K562 (cell line): Measurements from ENCODE around the gene MRPS35. TPM values are rescaled to one million over a fixed set of nuclear protein-coding genes. Genes with fewer than 3 reads are reported as not detected.

Experiments
- CBX5 ChIP-seq: IDR thresholded peaks from 2 replicates; pipeline ENCODE4 v1.6.1; 2014; ENCODE audit warnings: low read depth, borderline replicate concordance
- CC2D1A ChIP-seq: fragments of 450-650 bp; IDR thresholded peaks from 2 replicates; pipeline ENCODE4 v1.6.1; 2017; ENCODE audit warnings: mild to moderate bottlenecking
- REST ChIP-seq, 2 experiments: fragments of 450-650 bp; formaldehyde crosslinking in 1 of 2; IDR thresholded peaks; 2 replicates each; pipeline versions ENCODE4 v1.4.0 to v1.6.1; 2014 to 2020; ENCODE audit warnings: mild to moderate bottlenecking in 2 of 2, borderline replicate concordance in 1 of 2, low read depth in 1 of 2
- SMC3 ChIP-seq: conservative IDR thresholded peaks from 2 replicates; pipeline ENCODE4 v1.6.1; 2011; ENCODE audit warnings: low read depth, low read length, improper control_type of control experiment; ENCODE audit not compliant: insufficient read depth
- STAG1 ChIP-seq: sonication (generic); formaldehyde crosslinking; IDR thresholded peaks from 2 replicates; pipeline ENCODE4 v1.5.0; 2020; ENCODE audit warnings: missing genetic modification reagents, borderline replicate concordance
- polyA plus RNA-seq, 8 experiments: library from polyadenylated mRNA; depleted of rRNA in 4 of 8; stranded (reverse) in 5 of 8; unstranded in 3 of 8; fragments of >200 nt; fragmentation: Nextera tagmentation in 2 of 8; fragmentation: Illumina TruSeq in 1 of 8; extraction: Ambion mirVana in 2 of 8; extraction: Trizol in 1 of 8; gene quantifications; 2 replicates each; pipeline versions ENCODE4 v1.2.1 to v1.2.3, GENCODE V29; 2011 to 2014; ENCODE audit warnings: inconsistent platforms in 1 of 8, missing spikeins in 1 of 8
- total RNA-seq, 7 experiments: library from RNA; depleted of rRNA in 6 of 7; stranded (reverse); fragments of >200 nt in 6 of 7; fragmentation: Illumina TruSeq in 2 of 7; extraction: Trizol in 2 of 7; gene quantifications; 2 replicates each; pipeline versions ENCODE4 v1.2.1 to v1.2.3, GENCODE V29; 2011 to 2021; ENCODE audit warnings: low replicate concordance in 1 of 7

Gene MRPS35
- total and polyA plus RNA-seq, 9 of the 15 experiments (the other 6 are each of a cell fraction or from before 2014, with no cell fraction given), result 79.0 to 183 (median 114) TPM

- TF ChIP-seq REST (IDR thresholded peaks at IDR 0.05; ENCODE audit: borderline replicate concordance) (peak; percentile 82), REST (CRISPR knock-in tag; IDR thresholded peaks at IDR 0.05; ENCODE audit: low read depth) (no peak), STAG1 (CRISPR knock-in tag) (peak; percentile 55; the same call in 1 of the 2 replicates), CC2D1A (0 out of 2 replicates have a peak, but pooled peaks have one; percentile 22), SMC3 (peak; percentile 81), CBX5 (no peak)
Measured at GRCh38 chr12:27733052-27733656, 22.5 kb downstream of the MRPS35 start (continued).
